GM19240 (cell line): ENCODE results near the gene NDUFB10.
A peak's percentile ranks its signal among the peaks of the same experiment; 100 is the strongest.
"Not testable (repeated sequence)": the region's sequence is repeated elsewhere in the genome, so short reads cannot be mapped to it uniquely, and the experiment has no call there.

Experiments used
- DNase-seq: peaks from one replicate; pipeline ENCODE4 v3.0.0; 2011; ENCODE audit warnings: low spot score; ENCODE audit not compliant: insufficient read length

The NDUFB10 gene

DNA sequence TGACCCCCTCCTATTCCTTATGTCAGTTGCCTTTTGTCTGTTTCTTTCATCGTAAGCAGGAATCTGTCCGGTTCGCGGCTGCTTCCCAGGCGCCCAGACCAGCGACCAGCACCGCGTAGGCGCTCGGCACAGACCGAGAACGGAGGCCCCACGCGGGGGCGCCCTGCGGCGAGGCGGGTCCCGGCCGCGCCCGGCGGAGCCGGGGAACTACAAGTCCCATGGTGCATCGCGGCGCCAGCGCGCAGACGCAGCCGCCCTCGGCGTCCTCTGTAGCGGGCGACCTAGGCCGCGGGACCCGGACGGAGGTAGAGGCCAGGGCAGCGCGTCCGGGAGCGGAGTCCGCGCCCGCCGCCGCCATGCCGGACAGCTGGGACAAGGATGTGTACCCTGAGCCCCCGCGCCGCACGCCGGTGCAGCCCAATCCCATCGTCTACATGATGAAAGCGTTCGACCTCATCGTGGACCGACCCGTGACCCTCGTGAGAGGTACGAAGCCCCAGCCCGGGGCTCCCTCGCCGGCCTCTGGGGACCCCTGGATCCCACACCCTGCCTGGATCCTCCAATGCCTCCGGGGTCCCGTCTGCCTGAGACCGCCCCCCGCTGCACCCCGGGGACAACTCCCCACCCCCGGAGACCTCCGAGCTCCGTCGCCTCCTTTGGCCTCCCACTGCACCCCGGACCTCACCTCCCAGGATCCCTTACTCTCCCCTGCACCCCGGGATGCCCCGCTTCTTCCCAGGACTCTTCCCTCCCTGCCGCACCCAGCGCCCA, at the start of gene NDUFB10:
Gene NDUFB10 (plus strand): TSS at position 270 of the 771 bp plus-strand sequence. CDS start 87 bp downstream, at position 357.
- DNase-seq, result peak; percentile 84

DNA sequence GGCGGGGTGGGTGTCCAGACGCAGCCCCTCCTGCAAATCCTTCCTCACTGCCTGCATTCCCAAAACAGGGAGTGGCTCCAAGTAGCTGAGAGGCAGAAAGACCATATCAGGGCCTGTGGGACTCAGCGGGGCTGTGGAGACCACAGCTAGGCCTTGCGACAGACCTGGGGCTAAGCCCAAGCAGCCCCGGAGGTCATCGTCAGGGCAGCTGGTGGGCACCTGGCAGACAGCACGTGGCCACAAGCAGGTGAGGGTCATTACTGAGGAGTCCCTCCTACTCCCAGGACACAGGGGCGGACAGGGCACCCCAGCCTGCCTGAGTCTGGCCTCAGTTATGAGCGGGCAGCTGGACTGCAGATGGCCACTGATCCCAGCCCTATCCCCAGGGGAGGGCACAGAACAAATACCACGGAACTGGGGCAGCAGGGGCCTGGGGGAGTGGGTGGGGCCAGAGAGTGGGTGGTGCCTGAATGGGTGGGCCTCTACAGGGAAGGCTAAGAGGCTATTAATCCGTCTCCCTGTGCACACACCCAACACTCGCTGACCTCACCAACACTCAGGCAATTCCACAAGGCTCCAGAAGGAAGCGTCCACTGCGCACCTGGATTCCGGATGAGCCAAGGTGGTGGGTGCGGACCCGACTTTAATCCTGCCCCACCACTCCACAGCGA, 49.6 kb upstream of the NDUFB10 start:
- no peak for DNase-seq

DNA sequence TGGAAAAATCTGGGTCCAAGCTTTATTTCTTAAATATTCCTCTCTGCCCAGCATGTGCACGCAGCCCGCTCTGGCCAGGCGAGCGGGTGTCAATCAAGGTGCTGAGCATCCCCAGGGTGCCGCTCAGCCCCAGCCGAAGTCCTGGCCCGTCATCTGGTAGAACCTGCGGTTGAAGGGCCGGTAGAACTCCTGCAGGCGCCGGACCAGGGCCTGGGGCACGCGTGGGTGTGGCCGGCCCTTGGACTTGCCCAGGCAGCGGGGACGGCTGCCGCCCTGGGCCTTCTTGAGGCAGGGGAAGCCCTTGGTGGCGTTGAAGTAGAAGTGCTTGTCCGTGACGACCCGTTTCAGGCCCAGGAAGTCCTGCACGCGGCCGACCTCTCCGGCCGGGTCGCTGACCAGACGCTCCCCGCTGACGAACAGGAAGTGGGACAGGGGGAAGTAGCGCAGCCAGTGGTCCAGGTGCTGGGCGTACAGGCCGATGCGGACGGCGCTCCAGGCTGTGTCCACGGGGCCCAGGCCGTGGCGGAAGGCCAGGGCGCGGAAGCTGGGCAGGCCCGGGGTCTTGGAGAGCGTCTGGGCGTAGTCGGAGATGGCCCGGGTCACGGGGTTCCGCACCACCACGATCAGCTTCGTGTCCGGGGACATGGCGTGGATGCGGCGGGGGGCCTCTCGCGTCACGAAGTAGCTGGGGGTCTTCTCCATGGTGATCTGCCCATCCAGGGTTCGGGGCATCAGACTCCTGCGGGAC, 47.7 kb upstream of the NDUFB10 start:
- DNase-seq, result no peak

DNA sequence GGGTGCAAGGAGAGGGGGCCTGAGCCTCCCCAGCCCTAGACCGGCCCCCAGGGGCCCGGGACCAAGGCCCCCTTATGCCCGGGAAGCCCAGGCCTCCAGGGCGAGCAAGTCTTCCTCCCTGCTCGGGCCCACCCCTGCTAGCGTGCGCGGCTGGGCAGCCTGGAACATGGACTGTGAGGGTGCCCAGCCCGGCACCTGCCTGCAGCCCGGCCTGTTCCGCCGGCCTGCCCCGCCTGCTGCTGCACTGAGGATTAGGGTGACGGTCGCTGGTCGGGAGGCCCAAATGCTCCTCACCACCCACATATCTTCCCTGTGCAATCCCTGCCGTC, 47.2 kb upstream of the NDUFB10 start:
- no peak for DNase-seq

DNA sequence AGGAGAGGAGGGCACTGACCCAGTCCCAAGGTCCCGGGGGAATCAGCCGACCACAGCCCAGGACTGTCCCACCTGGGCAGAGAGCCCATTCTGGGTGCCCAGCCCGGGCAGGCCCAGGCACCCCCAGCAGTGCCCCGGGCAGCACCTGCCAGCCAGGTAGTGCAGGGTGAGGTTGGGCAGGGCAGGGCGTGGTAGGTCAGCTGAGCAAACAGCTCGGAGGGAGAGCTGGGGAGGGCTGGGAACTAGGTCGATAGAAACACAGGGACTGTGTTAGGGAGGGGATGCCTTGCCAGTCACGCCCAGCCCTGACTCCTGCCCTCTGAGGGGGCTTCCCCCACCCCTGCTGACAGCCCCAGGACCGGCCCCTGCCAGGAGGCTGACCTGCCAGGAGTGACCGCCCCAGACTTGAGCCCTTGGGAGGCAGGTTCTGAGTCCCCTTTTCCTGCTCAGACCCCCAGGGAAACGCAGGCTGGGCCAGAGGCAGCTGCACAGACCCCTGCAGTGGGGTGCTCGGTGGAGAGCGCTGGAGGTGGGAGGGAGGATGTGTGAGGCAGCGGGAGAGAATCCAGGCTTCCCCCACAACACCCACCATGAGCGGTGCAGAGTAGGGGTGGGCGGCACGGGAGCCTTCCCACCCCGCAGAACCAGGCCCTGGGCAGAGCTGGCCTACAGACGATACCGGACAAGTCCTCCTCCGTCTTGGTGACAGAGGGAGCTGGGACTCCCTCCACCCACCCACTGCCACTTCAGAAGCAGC, 45.8 kb upstream of the NDUFB10 start:
- no peak for DNase-seq

DNA sequence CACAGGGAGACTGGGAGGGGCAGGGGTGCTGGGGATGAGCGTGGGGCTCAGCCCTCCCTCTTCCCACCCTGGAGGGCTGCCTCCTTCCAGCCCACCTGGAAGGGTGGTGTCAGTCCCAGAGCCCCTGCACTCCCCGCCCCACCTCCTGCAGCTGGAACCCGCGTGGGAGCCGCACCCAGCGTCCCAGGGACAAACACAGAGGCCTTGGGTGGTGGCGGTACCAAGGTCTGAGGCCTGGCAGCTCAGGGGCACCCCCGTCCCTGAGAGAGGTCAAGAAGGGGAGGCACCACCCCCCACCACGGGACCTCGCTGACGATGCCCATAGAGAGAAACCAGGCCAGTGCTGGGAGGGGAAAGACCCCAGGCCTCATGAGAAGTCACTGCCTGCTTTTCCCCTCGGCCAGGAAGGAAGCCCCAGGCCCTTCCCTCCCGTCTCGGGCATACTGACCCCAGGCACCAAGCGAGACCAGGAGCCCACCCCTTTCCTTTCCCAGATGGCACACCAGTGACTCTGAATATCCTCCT, 45.2 kb upstream of the NDUFB10 start:
- no peak for DNase-seq

DNA sequence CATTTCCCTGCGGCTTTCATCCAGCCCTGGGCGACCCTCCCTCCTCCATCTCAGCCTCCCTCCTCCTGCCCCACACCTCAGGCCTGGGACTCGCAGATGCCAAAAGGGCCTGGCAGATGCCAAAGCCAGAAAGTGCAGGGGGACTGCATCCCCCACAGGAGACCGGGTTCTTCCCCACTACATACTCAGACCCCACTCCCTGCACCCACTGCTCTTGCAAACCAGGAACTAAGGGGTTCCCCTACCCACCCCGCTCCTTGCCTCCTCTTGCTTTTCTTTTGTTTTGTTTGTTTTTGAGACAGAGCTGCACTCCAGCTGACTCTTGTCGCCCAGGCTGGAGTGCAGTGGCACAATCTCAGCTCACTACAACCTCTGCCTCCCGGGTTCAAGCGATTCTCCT, 44.4 kb upstream of the NDUFB10 start:
- DNase-seq, result no peak

DNA sequence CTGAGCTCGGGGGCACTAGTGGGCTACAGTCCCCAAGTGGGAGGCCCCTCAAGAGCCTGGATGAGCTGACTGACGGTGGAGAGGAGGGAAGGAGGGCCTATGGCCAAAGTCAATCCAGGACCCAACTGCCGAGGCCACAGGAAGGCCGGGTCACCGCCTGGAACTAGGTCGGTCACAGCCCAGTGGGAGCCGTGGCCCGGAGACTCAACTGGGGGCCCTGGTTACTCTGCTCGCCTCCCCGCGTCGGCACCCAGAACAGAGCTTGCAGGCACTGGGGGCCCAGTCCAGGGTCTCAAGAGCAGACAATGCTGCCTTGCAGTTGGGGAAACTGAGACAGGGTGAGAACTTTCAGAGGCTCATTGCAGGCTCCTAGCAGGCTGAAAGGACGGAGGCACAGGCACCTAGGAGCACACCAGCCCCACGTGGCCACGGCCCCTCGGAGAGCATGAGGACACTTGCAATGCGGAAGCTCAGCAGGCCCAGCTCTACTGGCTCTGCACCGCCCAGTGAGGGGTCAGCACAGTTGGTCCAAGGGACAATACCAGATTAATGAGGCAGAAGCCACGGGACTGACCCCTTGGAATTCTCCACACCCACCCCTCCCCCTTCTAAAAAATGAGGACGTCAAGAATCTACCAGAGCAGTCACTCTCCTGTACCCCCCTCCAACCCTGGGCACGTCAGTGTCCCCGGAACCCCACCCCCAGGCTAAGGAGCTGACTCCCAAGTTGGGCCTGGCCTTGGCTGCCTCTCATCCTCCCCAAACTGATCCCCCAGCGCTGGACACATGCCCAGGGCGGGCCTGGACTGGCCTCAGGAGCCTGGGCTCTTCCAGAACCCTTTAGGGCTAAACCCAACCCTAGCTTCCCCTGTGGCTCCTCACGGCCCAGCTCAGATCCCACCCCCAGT, 43.4 kb upstream of the NDUFB10 start:
- DNase-seq, result no peak

DNA sequence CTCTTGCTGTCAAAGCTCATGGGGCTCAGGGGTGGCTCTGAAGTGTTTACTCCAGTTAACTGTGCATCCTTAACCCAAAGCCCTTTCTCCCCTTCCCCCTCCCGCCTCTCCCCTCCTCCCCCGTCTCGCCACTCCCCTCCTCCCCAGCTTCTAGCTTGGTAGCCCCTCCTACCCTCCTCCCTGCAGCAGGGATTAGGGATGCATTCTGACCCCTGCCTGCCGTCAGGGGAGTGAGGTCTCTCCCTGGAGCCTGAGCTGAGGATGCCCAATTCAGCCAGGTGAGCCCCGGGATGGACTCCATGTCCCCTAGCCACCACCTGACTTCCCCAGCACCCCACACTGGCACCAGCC, 42.7 kb upstream of the NDUFB10 start:
- DNase-seq, result no peak

DNA sequence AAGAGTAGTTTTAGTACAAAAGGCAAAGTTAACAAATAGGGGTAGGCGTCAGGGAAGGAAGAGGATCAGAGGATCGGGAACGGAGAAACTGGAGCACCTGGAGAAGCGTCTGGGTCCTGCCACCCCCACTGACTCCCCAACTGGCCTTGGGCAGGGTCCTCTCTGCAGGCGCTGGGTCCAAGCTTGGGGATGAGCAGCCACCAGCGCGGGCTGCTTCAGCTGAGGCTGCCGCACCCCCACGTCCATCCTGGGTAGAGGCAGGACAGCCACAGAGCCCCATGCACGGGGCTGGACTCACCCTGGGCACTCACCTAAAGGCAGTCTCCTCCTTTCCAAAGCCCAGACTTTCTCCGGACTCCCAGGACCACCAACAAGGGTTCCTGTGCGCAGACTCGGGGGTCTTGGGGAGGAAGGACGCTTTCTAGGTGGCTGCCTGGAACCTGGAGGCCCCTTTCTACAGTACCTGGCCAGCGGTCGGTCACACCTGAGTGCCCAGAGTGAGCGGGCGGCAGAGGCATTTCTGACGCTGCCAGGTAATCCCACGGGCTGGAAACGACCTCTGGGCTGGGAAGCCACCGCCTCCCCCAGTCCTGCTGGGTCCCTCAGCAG, 42.2 kb upstream of the NDUFB10 start:
- DNase-seq, result no peak

DNA sequence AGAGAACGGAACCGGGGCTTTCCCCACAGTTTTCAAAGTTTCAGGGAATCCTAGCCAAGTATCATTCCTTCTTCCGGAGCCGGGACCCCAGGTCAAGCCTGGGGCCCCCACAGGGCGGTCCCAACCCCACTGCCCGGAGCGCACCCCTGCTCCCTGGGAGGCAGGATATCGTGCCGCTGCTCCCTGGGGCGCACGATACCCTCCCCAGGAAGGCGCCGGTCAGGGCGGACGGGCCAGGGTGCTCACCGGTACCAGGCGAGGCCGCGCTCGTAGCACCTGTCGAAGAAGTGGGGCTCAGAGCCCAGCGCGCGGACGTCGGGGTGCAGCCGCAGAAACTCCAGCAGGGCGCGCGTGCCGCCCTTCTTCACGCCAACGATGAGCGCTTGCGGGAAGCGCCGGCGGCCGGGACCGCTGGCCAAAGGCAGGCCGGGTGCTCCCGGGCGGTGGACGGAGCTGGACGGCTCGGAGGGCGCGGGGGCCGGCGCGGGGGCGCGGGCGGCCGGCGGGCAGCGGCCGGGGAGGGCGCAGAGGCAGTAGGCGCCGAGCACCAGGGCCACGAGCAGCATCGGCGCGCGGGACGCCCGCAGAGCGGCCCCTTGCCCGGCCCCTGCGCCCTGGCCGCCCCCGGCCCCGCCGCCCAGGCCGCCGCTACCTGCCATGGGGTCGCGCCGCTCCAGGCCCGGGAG, 41.5 kb upstream of the NDUFB10 start:
- no peak for DNase-seq

DNA sequence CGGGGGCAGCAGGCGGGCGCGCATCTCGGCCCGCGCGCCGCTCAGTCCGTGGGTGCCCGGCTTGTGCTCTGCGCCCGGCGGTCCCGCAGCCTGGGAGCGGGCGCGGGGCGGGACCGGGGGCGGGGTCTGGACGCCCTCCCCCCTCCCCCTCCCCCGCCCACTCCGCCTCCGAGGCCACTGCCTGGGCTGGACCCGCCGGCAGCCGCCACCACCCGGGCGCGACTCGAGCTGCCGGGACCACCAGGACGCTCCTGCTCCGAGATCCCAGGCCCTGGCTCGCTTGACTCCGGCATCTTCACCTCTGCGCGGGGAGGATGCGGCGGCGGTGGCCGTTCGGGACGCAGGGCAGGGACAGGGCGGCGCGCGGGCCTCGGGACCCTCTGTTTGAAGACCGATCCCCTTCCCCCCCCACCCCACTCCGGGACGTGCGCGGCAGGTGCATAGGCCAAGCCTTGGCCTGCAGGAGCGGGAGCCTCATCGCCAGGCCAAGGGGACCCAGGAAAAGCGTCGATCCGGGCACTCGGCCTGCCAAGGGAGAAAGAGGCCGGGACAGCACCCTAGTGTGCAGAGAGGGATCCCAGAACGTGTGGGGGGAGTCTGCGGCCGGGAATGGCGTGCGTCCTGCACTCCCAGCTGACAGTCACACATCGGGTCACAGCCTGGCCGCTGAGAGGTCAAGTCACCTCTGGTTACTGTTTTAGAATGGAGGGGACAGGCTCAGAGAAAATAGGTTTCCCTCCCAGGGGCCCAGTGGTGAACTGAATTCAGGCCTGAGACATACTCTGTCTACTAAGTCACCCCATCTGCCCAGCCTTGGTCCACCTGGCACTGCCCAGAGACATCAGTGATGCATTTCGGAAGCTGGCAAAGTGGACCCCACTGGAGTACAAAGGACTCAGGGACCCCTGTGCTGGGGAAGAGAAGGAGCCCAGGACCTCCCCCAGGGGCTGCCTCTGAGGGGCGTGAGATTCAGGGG, 40.7 kb upstream of the NDUFB10 start, which contains the start of gene HS3ST6:
Gene HS3ST6 (minus strand): TSS at position 65 of the 976 bp plus-strand sequence. CDS start 92 bp downstream, outside the sequence.
- DNase-seq, result no peak

DNA sequence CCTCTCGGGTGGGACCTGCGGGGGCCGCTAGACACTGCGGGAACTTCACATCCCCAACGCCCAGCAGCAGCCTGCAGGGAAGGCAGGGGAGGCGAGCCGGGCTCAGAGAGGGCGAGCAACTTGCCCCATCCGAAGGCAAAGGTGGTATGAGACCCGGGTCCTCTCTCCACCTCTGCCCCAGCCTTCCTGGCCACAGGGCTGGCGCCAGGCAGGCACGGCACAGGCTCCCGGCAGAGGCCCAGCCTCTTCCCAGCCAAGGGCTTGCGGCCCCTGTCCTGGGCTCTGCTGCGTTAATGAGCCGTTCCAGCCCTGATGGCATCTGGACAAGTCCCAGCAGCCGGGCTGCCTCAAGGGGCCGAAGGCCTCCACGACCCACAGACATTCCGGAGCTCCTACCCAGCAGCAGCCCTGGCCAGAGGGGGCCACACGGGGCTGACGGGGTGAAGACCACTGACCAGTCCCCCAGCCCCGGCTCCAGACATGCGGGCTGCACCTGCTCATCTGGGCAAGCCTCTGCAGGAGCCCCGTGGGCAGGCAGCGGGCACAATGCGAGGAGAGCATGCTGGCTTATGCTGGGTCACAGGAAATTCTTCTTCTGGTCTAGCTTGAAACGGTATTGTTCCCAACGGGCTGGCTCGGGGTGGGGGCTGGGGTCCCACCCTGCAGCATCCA, 39.9 kb upstream of the NDUFB10 start:
- no peak for DNase-seq

DNA sequence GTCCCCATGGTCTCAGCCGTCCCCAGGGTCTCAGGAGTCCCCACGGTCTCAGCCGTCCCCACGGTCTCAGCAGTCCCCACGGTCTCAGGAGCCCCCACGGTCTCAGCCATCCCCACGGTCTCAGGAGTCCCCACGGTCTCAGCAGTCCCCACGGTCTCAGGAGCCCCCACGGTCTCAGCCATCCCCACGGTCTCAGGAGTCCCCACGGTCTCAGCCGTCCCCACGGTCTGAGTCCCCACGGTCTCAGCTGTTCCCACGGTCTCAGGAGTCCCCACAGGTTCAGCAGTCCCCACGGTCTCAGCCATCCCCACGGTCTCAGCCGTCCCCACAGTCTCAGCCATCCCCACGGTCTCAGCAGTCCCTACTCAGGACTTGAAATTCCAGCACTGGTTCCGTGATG, 39.2 kb upstream of the NDUFB10 start:
- not testable (repeated sequence) for DNase-seq

DNA sequence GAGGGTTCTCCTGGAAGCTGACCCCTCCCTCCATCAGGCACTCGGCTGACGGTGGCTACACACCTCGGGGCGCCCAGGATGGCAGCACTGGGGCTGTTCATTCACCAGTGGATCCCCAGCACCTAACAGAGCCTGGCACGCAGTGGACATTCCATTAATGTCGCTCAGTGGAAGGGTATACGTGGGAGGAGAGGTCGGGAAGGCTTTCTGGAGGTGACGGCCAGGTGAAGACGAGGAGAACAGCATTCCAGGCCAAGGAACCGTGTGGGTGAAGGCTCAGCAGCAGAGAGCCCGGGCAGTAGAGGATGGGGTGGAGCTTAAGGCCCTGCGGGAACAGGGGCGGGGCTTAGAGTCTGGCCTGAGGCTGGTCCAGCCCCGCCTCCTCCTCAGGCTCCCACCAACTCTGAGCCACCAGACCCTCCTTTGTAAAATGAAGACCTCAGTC, 38.6 kb upstream of the NDUFB10 start:
- DNase-seq, result no peak

DNA sequence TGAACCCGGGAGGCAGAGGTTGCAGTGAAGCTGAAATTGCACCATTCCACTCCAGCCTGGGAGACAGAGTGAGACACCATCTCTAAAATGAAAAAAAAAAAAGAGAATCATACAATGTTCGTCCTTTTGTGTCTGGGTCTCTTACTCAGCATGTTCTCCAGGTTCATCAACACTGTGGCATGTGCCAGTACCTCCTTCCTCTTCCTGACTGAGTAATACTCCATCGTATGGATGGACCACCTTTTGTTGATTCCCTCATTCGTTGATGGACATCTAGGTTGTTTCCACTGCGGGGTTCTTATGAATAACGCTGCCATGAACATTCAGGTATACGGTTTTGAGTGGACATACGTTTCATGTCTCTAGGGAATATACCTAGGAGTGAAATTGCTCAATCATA, 37.0 kb upstream of the NDUFB10 start:
- DNase-seq, result no peak

DNA sequence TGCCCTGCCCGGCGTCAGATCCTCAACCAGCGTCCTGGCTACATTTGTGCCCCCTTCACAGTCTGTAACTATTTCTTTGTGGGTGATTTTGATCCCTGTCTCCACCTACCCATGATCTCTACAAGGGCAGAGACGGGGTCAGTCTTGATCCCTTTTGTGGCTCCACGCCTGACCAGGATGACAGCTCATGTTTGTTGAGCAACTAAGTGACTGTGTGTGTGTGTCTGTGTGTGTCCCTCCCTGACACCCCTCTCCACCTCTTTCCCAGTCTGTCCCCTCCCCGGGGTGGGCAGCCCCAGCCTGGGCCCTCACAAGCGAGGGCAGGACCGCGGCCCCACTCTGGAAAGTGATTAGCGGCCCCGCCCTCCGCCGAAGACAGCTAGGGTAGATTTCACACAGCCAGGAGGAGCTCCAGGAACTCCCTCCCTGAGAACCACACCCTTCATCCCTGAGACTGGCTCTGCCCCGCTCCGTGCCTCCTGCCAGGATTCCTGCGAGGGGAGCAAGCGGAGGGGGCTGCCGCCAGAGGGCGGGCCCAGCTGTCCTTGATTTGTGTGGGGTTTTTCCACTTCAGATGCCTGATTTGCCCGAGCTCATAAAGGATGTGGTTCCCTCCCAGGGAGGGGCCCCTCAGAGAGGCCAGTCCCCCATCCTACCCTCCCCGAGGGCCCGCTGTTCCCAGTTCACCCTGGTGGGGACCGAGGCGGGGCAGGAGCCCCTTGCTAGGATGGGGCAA, 35.9 kb upstream of the NDUFB10 start:
- no peak for DNase-seq
